ENCODE data around the gene CEP152.

CEP152 gene

DNA sequence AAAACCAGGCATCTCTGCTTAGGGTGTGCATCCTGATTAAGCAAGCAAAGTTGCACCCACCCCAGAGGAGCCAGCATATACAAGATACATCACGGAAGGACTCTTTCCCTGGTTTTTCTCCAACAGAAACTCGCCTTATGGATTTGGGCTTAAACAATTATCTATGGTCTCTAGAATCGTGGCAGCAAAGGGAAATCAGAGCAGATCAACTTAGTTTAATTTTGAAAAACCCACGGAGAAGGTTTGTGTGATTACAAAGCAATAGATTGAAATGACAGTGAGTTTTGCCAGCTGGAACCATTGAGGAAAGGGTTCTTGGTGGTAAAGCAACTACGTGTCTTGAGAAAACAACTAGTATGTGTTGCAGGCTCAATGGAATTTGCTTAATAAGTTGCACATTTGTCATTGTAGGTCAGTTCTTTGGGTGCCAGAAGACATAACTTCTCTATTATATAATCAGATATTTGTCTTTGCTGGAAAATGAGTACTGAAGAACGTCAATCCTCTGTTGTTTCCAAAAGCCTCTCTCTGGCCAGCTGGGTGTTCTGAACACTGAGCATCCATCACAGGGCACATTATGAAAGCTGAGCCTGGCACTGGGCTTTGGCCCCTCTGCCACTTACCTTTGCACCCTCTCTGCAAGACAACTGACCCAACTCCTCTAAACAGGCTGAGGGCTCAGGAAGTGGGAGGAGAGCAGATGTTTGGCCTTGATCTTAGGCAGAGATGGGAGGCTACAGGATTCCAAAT, 89.6 kb downstream of the CEP152 start:
- TF ChIP-seq TCF12 (IDR thresholded peaks at IDR 0.05; ENCODE audit: low read depth): no peak
- TF ChIP-seq ZBTB7A (IDR thresholded peaks at IDR 0.05; ENCODE audit: low read depth): no peak
- TF ChIP-seq, protein P1, sequence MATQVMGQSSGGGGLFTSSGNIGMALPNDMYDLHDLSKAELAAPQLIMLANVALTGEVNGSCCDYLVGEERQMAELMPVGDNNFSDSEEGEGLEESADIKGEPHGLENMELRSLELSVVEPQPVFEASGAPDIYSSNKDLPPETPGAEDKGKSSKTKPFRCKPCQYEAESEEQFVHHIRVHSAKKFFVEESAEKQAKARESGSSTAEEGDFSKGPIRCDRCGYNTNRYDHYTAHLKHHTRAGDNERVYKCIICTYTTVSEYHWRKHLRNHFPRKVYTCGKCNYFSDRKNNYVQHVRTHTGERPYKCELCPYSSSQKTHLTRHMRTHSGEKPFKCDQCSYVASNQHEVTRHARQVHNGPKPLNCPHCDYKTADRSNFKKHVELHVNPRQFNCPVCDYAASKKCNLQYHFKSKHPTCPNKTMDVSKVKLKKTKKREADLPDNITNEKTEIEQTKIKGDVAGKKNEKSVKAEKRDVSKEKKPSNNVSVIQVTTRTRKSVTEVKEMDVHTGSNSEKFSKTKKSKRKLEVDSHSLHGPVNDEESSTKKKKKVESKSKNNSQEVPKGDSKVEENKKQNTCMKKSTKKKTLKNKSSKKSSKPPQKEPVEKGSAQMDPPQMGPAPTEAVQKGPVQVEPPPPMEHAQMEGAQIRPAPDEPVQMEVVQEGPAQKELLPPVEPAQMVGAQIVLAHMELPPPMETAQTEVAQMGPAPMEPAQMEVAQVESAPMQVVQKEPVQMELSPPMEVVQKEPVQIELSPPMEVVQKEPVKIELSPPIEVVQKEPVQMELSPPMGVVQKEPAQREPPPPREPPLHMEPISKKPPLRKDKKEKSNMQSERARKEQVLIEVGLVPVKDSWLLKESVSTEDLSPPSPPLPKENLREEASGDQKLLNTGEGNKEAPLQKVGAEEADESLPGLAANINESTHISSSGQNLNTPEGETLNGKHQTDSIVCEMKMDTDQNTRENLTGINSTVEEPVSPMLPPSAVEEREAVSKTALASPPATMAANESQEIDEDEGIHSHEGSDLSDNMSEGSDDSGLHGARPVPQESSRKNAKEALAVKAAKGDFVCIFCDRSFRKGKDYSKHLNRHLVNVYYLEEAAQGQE (IDR thresholded peaks at IDR 0.05; ENCODE audit: low read depth): no peak
- TF ChIP-seq EGR1 (IDR thresholded peaks at IDR 0.05): no peak
- TF ChIP-seq TAF1 (IDR thresholded peaks at IDR 0.05; ENCODE audit: low read depth): no peak
- TF ChIP-seq, protein P2, sequence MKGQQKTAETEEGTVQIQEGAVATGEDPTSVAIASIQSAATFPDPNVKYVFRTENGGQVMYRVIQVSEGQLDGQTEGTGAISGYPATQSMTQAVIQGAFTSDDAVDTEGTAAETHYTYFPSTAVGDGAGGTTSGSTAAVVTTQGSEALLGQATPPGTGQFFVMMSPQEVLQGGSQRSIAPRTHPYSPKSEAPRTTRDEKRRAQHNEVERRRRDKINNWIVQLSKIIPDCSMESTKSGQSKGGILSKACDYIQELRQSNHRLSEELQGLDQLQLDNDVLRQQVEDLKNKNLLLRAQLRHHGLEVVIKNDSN (IDR thresholded peaks at IDR 0.05): no peak
- TF ChIP-seq, protein P3, sequence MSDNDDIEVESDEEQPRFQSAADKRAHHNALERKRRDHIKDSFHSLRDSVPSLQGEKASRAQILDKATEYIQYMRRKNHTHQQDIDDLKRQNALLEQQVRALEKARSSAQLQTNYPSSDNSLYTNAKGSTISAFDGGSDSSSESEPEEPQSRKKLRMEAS (IDR thresholded peaks at IDR 0.05): no peak
- no peak for TF ChIP-seq FOXM1 (IDR thresholded peaks at IDR 0.05; ENCODE audit: borderline replicate concordance, low read depth)
- TF ChIP-seq CEBPB (IDR thresholded peaks at IDR 0.05): no peak
- no peak for TF ChIP-seq YY1 (IDR thresholded peaks at IDR 0.05; ENCODE audit: low read depth)
- TF ChIP-seq CREB1 (IDR thresholded peaks at IDR 0.05; ENCODE audit: low read depth): no peak
- no peak for TF ChIP-seq NFIC (IDR thresholded peaks at IDR 0.05)
- no peak for TF ChIP-seq EP300 (IDR thresholded peaks at IDR 0.05; ENCODE audit: borderline replicate concordance)
- no peak for TF ChIP-seq RAD21 (IDR thresholded peaks at IDR 0.05; ENCODE audit: low read depth)
- TF ChIP-seq TEAD4 (IDR thresholded peaks at IDR 0.05): no peak

DNA sequence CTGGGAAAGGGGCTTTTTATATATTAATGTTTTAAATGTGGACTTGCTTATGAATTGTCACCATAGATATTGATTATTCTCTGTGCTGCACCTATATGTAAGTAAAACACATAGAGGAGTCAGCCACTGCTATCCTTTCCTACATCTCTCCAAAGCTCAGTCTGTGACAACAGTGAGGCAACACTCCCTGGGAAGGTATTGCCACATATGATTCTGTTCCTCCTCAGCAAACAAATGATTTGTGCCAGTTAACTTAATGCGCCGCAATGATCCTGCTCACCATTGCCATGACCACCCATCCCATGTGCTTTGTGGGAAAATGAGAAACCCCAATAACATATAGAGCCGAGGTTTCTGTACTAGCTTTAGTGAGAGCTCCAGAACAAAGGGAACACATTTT, 90.2 kb downstream of the CEP152 start:
- TF ChIP-seq EGR1 (IDR thresholded peaks at IDR 0.05): no peak
- TF ChIP-seq YY1 (IDR thresholded peaks at IDR 0.05; ENCODE audit: low read depth): no peak
- no peak for TF ChIP-seq NFIC (IDR thresholded peaks at IDR 0.05)
- TF ChIP-seq TAF1 (IDR thresholded peaks at IDR 0.05; ENCODE audit: low read depth): no peak
- TF ChIP-seq RAD21 (IDR thresholded peaks at IDR 0.05; ENCODE audit: low read depth): no peak
- TF ChIP-seq TEAD4 (IDR thresholded peaks at IDR 0.05): no peak
- TF ChIP-seq, protein P1 (IDR thresholded peaks at IDR 0.05; ENCODE audit: low read depth): no peak
- no peak for TF ChIP-seq EP300 (IDR thresholded peaks at IDR 0.05; ENCODE audit: borderline replicate concordance)
- TF ChIP-seq TCF12 (IDR thresholded peaks at IDR 0.05; ENCODE audit: low read depth): no peak
- no peak for TF ChIP-seq CEBPB (IDR thresholded peaks at IDR 0.05)
- TF ChIP-seq, protein P2 (IDR thresholded peaks at IDR 0.05): no peak
- TF ChIP-seq ZBTB7A (IDR thresholded peaks at IDR 0.05; ENCODE audit: low read depth): no peak

DNA sequence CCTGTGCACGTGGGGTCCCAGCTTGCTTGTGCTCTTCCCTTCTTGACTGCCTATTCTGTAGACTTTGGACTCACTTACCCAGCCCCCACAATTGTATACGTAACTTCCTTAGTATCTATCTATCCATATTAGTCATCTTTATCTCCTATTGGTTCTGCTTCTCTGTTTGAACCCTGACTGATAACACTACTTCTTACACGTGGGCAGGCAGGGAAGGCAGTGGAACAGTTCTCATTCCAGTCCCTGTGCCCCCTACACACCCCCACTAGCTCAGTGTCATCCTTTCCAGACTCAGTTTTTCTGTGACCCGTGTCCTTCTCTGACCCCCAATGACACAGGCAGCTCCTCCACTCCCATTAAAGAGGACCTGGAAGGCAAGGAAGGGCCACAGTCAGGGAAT, 91.2 kb downstream of the CEP152 start:
- no peak for TF ChIP-seq YY1 (IDR thresholded peaks at IDR 0.05; ENCODE audit: low read depth)
- no peak for TF ChIP-seq FOXM1 (IDR thresholded peaks at IDR 0.05; ENCODE audit: borderline replicate concordance, low read depth)

DNA sequence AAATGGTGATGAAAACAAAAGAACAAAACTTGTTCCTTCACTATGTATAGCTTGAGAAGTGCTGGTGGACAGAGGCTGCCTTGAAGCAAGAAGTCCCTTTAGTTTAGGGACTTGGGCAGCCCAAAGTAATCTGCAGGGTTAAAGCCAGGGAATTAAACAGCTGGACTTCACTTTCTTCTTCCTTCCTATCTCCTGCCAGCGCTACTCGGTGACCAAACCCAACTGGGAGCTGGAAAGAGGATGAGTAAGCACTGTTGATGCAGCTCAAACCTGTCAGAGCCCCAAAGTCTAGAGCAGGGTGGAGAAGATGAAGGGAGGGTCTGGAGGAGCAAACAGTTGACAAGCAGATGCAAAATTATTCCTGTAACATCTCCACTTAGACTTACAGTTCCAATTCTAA, 92.2 kb downstream of the CEP152 start:
- TF ChIP-seq TEAD4 (IDR thresholded peaks at IDR 0.05): no peak
- TF ChIP-seq NFIC (IDR thresholded peaks at IDR 0.05): no peak
- no peak for TF ChIP-seq ZBTB7A (IDR thresholded peaks at IDR 0.05; ENCODE audit: low read depth)
- TF ChIP-seq, protein P2 (IDR thresholded peaks at IDR 0.05): no peak
- no peak for TF ChIP-seq TCF12 (IDR thresholded peaks at IDR 0.05; ENCODE audit: low read depth)
- no peak for TF ChIP-seq RAD21 (IDR thresholded peaks at IDR 0.05; ENCODE audit: low read depth)
- TF ChIP-seq, protein P1 (IDR thresholded peaks at IDR 0.05; ENCODE audit: low read depth): no peak
- no peak for TF ChIP-seq CREB1 (IDR thresholded peaks at IDR 0.05; ENCODE audit: low read depth)
- TF ChIP-seq, protein P3 (IDR thresholded peaks at IDR 0.05): no peak
- TF ChIP-seq CEBPB (IDR thresholded peaks at IDR 0.05): no peak
- TF ChIP-seq YY1 (IDR thresholded peaks at IDR 0.05; ENCODE audit: low read depth): no peak
- TF ChIP-seq EP300 (IDR thresholded peaks at IDR 0.05; ENCODE audit: borderline replicate concordance): no peak
- TF ChIP-seq FOXM1 (IDR thresholded peaks at IDR 0.05; ENCODE audit: borderline replicate concordance, low read depth): no peak
- no peak for TF ChIP-seq EGR1 (IDR thresholded peaks at IDR 0.05)
- no peak for TF ChIP-seq TAF1 (IDR thresholded peaks at IDR 0.05; ENCODE audit: low read depth)
